Suprapubic skin (tissue), 4 donors: ENCODE measurements around the gene FSTL4.

ENCODE experiments used
- EP300 ChIP-seq: sonication (generic); formaldehyde crosslinking; IDR thresholded peaks from one replicate; pipeline ENCODE4 v1.6.1; 2017; ENCODE audit warnings: antibody characterized with exemption
- POLR2A ChIP-seq, 2 donors: fragments of 450-650 bp; IDR thresholded peaks; one replicate each; pipeline ENCODE4 v1.6.1; 2017; ENCODE audit warnings: antibody characterized with exemption in 2 of 2, mild to moderate bottlenecking in 2 of 2, moderate library complexity in 2 of 2
- POLR2AphosphoS5 ChIP-seq, 3 donors: sonication (generic); formaldehyde crosslinking; IDR thresholded peaks; one replicate each; pipeline ENCODE4 v1.6.1; 2017; ENCODE audit warnings: antibody characterized with exemption in 3 of 3
- TF ChIP-seq, protein P1 (sequence below), 2 donors: fragments of 200-600 bp in 1 of 2; fragments of 450-650 bp in 1 of 2; sonication (generic) in 1 of 2; IDR thresholded peaks; one replicate each; pipeline ENCODE4 v1.5.1; 2016 to 2019; ENCODE audit warnings: antibody characterized with exemption in 2 of 2, mild to moderate bottlenecking in 1 of 2, moderate library complexity in 1 of 2

DNA sequence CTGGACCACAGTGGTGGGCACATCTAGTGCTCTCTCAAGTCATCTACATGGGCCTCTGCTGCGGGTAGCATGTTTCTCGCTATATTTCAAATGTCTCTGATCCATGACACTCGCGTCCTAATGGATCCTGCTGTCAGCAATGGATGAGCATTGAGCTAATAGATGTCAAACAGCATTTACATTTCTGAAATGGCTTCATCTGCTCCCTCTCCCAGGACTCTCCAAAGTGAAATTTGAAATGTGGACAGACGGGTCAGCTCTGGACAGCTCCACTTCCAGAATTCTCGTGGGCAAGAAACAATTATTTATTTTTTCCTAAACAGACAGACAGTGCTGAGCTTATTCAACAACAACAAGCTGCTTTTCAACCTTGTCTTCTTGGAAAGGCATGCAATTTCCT lies 58.1 kb downstream of the FSTL4 start:
- TF ChIP-seq POLR2AphosphoS5 (IDR thresholded peaks at IDR 0.05) (no peak), POLR2A (IDR thresholded peaks at IDR 0.05) (no peak), EP300 (no peak)
- TF ChIP-seq, protein P1, sequence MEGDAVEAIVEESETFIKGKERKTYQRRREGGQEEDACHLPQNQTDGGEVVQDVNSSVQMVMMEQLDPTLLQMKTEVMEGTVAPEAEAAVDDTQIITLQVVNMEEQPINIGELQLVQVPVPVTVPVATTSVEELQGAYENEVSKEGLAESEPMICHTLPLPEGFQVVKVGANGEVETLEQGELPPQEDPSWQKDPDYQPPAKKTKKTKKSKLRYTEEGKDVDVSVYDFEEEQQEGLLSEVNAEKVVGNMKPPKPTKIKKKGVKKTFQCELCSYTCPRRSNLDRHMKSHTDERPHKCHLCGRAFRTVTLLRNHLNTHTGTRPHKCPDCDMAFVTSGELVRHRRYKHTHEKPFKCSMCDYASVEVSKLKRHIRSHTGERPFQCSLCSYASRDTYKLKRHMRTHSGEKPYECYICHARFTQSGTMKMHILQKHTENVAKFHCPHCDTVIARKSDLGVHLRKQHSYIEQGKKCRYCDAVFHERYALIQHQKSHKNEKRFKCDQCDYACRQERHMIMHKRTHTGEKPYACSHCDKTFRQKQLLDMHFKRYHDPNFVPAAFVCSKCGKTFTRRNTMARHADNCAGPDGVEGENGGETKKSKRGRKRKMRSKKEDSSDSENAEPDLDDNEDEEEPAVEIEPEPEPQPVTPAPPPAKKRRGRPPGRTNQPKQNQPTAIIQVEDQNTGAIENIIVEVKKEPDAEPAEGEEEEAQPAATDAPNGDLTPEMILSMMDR (IDR thresholded peaks at IDR 0.05), result no peak
